Astrocyte of the spinal cord (primary cell): ENCODE data around the gene EPN2.
A peak's percentile ranks its signal among the peaks of the same experiment; 100 is the strongest.

ENCODE experiments used
- DNase-seq: peaks from one replicate; pipeline ENCODE4 v3.0.0; 2011; ENCODE audit warnings: low read depth, low spot score
- H3K4me3 ChIP-seq: 2 replicates; pipeline ENCODE4 v1.5.1; 2011; ENCODE audit warnings: low read depth, mild to moderate bottlenecking, low read length, moderate library complexity
- CTCF ChIP-seq: IDR thresholded peaks from 2 replicates; pipeline ENCODE4 v1.5.1; 2012; ENCODE audit warnings: low read depth, mild to moderate bottlenecking, low read length, inconsistent platforms
- in situ Hi-C: cut with HindIII; loops from 2 replicates; pipeline ENCODE4 v1.10.0; 2017; ENCODE audit warnings: low sequenced_read_pairs

The EPN2 gene

GRCh38 chr17:19332371-19333131 is 95.4 kb downstream of the EPN2 start:
- TF ChIP-seq CTCF, result no peak
- no peak overlapping the region for H3K4me3 ChIP-seq
- no peak for DNase-seq
- in situ Hi-C loops, result no loop called here

- in situ Hi-C loops, result no loop called here
- DNase-seq, result no peak
- TF ChIP-seq CTCF, result no peak
- H3K4me3 ChIP-seq, result no peak overlapping the region
These were observed 95.9 kb downstream of the EPN2 start for GRCh38 chr17:19333132-19333440.

GRCh38 chr17:19333736-19334290 is 96.6 kb downstream of the EPN2 start:
- no peak overlapping the region for H3K4me3 ChIP-seq
- no peak for DNase-seq
- in situ Hi-C loops, result no loop called here
- no peak for TF ChIP-seq CTCF

- in situ Hi-C loops, result no loop called here
- no peak for TF ChIP-seq CTCF
- DNase-seq, result no peak
- H3K4me3 ChIP-seq, result no peak overlapping the region
These were observed 97.2 kb downstream of the EPN2 start for GRCh38 chr17:19334331-19334730.

- H3K4me3 ChIP-seq, result no peak overlapping the region
- TF ChIP-seq CTCF, result no peak
- DNase-seq, result no peak
- in situ Hi-C loops, result no loop called here
These were observed 98.9 kb downstream of the EPN2 start for GRCh38 chr17:19335951-19336631.

GRCh38 chr17:19336938-19337711 is 100.0 kb downstream of the EPN2 start:
- DNase-seq, result no peak
- in situ Hi-C loops, result no loop called here
- no peak overlapping the region for H3K4me3 ChIP-seq
- peak; percentile 21 for TF ChIP-seq CTCF
